Measurements from ENCODE around the gene RAD51AP2.

RAD51AP2 gene

GRCh38 chr2:17476830-17477229, 41.4 kb downstream of the RAD51AP2 start:
- no peak for DNase-seq
- intact Hi-C loops (cut with DNase I), result no loop called here

GRCh38 chr2:17476064-17476463, 42.2 kb downstream of the RAD51AP2 start:
- no peak for DNase-seq
- intact Hi-C loops (cut with DNase I), result no loop called here

DNA sequence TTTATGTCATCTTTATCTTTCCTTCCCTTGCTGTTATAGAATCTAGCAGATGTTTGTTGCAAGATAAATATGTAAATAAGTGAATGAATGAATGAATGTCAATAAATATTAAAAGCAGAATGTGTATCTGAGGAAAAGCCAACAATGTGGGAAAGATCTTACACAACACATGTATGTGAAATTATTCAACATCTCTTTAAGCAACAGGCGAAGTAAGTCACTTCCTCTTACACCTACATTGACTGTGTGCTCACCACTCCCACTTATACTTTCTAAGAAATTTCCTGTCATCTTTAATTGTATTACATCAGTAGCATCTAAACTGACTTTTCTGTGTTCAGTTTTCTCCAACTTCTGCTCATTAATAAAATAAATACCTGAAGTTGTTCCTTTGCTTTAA, 43.0 kb downstream of the RAD51AP2 start:
- intact Hi-C loops (cut with DNase I), result no loop called here

DNA sequence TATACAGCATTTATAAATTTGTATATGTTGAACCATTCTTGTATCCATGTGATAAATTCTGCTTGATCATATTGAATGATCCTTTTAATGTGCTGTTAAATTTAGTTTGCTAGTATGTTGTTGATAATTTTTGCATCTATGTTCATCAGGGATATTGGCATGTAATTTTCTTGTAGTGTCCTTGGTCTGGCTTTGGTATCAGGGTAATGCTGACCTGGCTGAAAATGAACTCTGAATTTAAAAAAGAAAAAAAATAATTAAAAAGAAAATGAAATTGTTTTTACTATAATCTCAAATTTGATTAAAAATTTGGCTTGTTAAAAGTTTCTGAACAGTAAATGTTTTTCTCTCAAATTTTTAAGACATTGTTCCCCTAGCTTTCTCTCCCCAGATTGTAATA, 46.3 kb downstream of the RAD51AP2 start:
- intact Hi-C loops (cut with DNase I), result no loop called here
- no peak for DNase-seq

More for the DNA sequence above, 43.0 kb downstream of the RAD51AP2 start:
- DNase-seq, result no peak

- intact Hi-C loops (cut with DNase I), result no loop called here
- no peak for DNase-seq
Measured at GRCh38 chr2:17470855-17471641, 47.2 kb downstream of the RAD51AP2 start.

DNA sequence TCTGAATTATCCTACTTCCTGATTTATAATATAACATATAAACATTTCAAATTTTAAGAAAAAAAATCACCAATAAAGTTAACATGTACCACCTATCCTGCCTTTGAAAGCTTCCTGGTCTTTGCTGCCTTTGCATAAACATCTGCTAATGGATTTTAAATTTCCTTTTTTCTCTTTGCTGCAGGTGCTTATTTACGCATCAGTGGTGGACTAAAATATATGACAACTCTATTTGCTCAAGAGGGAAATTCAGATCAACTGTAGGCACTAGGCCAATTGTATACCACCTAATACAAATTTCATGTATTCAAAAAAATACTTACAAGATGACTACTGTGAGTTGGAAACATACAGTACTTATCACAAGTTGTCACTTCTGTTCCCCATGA, 57.2 kb downstream of the RAD51AP2 start:
- intact Hi-C loops (cut with DNase I), result no loop called here
- DNase-seq, result no peak

All from head of caudate nucleus (tissue), 42 donors.